ENCODE data around the gene TOMT. TPM values are rescaled to one million over a fixed set of nuclear protein-coding genes. Genes with fewer than 3 reads are reported as not detected.
"Not testable (repeated sequence)": the region's sequence is repeated elsewhere in the genome, so short reads cannot be mapped to it uniquely, and the experiment has no call there.

TOMT gene
- total RNA-seq, 4 donors from 2014 or later: not detected

- Histone ChIP-seq H3K4me1 (peaks cover 0 to 6% (median 0%) of the 10 kb centered on the region in 3 donors), H3K4me3 (no peak overlapping the region), H3K36me3 (no peaks in the 10 kb centered on the region), H3K27ac (no peak overlapping the region), H3K27me3 (peaks cover 12% of the 10 kb centered on the region), H3K9me3 (no peaks in the 10 kb centered on the region)
- no peak for ATAC-seq
- 81% methylated on average over 5 of the region's 12 CpGs; no CpG with 5 or more reads in 1 of the 2 donors for WGBS, 2 donors (ENCODE audit: low coverage in 1 of 2)
- TF ChIP-seq POLR2A (IDR thresholded peaks at IDR 0.05): no peak
- TF ChIP-seq POLR2AphosphoS5 (IDR thresholded peaks at IDR 0.05): no peak
- TF ChIP-seq EP300 (IDR thresholded peaks at IDR 0.05): no peak
- TF ChIP-seq CTCF (IDR thresholded peaks at IDR 0.05): no peak
These were observed 33.2 kb downstream of the TOMT start for GRCh38 chr11:72138821-72139390.

GRCh38 chr11:72139500-72139899 lies 33.8 kb downstream of the TOMT start:
- H3K9me3 ChIP-seq: no peaks in the 10 kb centered on the region
- no peak for ATAC-seq
- H3K4me1 ChIP-seq: peaks cover 0 to 10% (median 0%) of the 10 kb centered on the region in 3 donors
- H3K4me3 ChIP-seq: no peak overlapping the region
- WGBS, 2 donors (ENCODE audit: low coverage in 1 of 2): 80% methylated on average over 2 of the region's 11 CpGs; no CpG with 5 or more reads in 1 of the 2 donors
- no peak overlapping the region for H3K27ac ChIP-seq
- H3K27me3 ChIP-seq: peaks cover 12% of the 10 kb centered on the region
- TF ChIP-seq EP300 (IDR thresholded peaks at IDR 0.05) (no peak), POLR2AphosphoS5 (IDR thresholded peaks at IDR 0.05) (no peak), POLR2A (IDR thresholded peaks at IDR 0.05) (no peak), CTCF (IDR thresholded peaks at IDR 0.05) (no peak)
- no peaks in the 10 kb centered on the region for H3K36me3 ChIP-seq

GRCh38 chr11:72140661-72141060 lies 34.9 kb downstream of the TOMT start:
- Histone ChIP-seq H3K4me3 (no peak overlapping the region), H3K27me3 (peaks cover 6% of the 10 kb centered on the region), H3K36me3 (no peaks in the 10 kb centered on the region), H3K27ac (no peak overlapping the region), H3K4me1 (peaks cover 0 to 10% (median 0%) of the 10 kb centered on the region in 3 donors), H3K9me3 (no peaks in the 10 kb centered on the region)
- no peak for TF ChIP-seq POLR2A (IDR thresholded peaks at IDR 0.05)
- no peak for TF ChIP-seq CTCF (IDR thresholded peaks at IDR 0.05)
- TF ChIP-seq EP300 (IDR thresholded peaks at IDR 0.05): no peak
- TF ChIP-seq POLR2AphosphoS5 (IDR thresholded peaks at IDR 0.05): no peak
- no peak for ATAC-seq
- 100% methylated on average over 1 of the region's 2 CpGs; no CpG with 5 or more reads in 1 of the 2 donors for WGBS, 2 donors (ENCODE audit: low coverage in 1 of 2)

GRCh38 chr11:72141066-72141465 lies 35.3 kb downstream of the TOMT start:
- Histone ChIP-seq H3K4me1 (peaks cover 0 to 10% (median 0%) of the 10 kb centered on the region in 3 donors), H3K27me3 (peaks cover 2% of the 10 kb centered on the region), H3K9me3 (no peaks in the 10 kb centered on the region), H3K36me3 (no peaks in the 10 kb centered on the region), H3K4me3 (no peak overlapping the region), H3K27ac (no peak overlapping the region)
- ATAC-seq: no peak
- WGBS, 2 donors (ENCODE audit: low coverage in 1 of 2): 57 to 85% methylated on average over 3 of the region's 3 CpGs
- TF ChIP-seq CTCF (IDR thresholded peaks at IDR 0.05) (no peak), POLR2A (IDR thresholded peaks at IDR 0.05) (no peak), POLR2AphosphoS5 (IDR thresholded peaks at IDR 0.05) (no peak), EP300 (IDR thresholded peaks at IDR 0.05) (no peak)

GRCh38 chr11:72142086-72142485 lies 36.4 kb downstream of the TOMT start:
- H3K36me3 ChIP-seq, H3K4me1 ChIP-seq, H3K4me3 ChIP-seq, ATAC-seq, H3K27me3 ChIP-seq, H3K27ac ChIP-seq, H3K9me3 ChIP-seq: not testable (repeated sequence)
- WGBS, 2 donors (ENCODE audit: low coverage in 1 of 2): 33% methylated on average over 1 of the region's 1 CpG; no CpG with 5 or more reads in 1 of the 2 donors

GRCh38 chr11:72142543-72142942 lies 36.8 kb downstream of the TOMT start:
- not testable (repeated sequence) for H3K27ac ChIP-seq

More at GRCh38 chr11:72142543-72142942, 36.8 kb downstream of the TOMT start:
- WGBS, 2 donors (ENCODE audit: low coverage in 1 of 2): no CpG with 5 or more reads among the region's 1 CpG
- H3K4me1 ChIP-seq, ATAC-seq, H3K4me3 ChIP-seq, H3K36me3 ChIP-seq, H3K27me3 ChIP-seq, H3K9me3 ChIP-seq: not testable (repeated sequence)
